ENCODE measurements around the gene SYT9.

DNA sequence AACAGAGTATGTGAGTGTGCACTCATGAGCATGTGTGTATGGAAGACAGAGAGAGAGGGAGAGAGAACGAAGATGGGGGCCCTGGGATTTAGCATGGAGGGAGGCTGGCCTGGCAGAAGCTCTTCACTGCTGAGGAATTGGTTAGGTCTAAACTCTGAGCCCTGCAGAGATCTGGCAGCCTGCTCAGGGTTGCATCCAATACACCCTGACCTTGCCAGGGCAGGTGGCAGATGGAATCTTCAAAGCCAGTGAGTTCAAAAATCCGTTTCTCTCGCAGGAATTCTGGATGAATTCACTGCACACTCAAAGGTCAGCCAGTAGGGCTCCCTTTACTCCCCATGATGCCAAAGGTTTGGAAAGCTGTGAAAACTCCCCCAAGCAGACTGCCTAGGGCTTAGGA is 172.2 kb downstream of the SYT9 start:
- TF ChIP-seq POLR2A (IDR thresholded peaks at IDR 0.05; ENCODE audit: low read depth, low read length) = no peak
- TF ChIP-seq, protein P1, sequence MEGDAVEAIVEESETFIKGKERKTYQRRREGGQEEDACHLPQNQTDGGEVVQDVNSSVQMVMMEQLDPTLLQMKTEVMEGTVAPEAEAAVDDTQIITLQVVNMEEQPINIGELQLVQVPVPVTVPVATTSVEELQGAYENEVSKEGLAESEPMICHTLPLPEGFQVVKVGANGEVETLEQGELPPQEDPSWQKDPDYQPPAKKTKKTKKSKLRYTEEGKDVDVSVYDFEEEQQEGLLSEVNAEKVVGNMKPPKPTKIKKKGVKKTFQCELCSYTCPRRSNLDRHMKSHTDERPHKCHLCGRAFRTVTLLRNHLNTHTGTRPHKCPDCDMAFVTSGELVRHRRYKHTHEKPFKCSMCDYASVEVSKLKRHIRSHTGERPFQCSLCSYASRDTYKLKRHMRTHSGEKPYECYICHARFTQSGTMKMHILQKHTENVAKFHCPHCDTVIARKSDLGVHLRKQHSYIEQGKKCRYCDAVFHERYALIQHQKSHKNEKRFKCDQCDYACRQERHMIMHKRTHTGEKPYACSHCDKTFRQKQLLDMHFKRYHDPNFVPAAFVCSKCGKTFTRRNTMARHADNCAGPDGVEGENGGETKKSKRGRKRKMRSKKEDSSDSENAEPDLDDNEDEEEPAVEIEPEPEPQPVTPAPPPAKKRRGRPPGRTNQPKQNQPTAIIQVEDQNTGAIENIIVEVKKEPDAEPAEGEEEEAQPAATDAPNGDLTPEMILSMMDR (conservative IDR thresholded peaks at IDR 0.05; ENCODE audit: low read depth, low read length) = no peak
- TF ChIP-seq MAZ (IDR thresholded peaks at IDR 0.05; ENCODE audit: borderline replicate concordance, low read depth, low read length) = no peak
- no peak for TF ChIP-seq SMC3 (IDR thresholded peaks at IDR 0.05; ENCODE audit: low read depth, low read length)
- TF ChIP-seq RAD21 (IDR thresholded peaks at IDR 0.05; ENCODE audit: low read length) = no peak
- TF ChIP-seq RCOR1 (IDR thresholded peaks at IDR 0.05; ENCODE audit: insufficient replicate concordance, low read length) = no peak
- TF ChIP-seq CEBPB (IDR thresholded peaks at IDR 0.05; ENCODE audit: low read depth, low read length) = no peak
- TF ChIP-seq MXI1 (IDR thresholded peaks at IDR 0.05; ENCODE audit: borderline replicate concordance, low read depth, low read length) = no peak
